Retinal pigment epithelial cell (primary cell): ENCODE results near the gene CAB39L.
A peak's percentile ranks its signal among the peaks of the same experiment; 100 is the strongest.

Experiments
- DNase-seq: peaks from one replicate; pipeline ENCODE4 v3.0.0-alpha.2; 2010; ENCODE audit warnings: low read depth
- H3K4me3 ChIP-seq: 2 replicates; pipeline ENCODE4 v1.5.1; 2011; ENCODE audit warnings: mild to moderate bottlenecking, low read length, control low read depth, moderate library complexity
- CTCF ChIP-seq: conservative IDR thresholded peaks from 2 replicates; pipeline ENCODE4 v1.5.1; 2011; ENCODE audit warnings: low read depth, low read length, control low read depth, inconsistent platforms

The CAB39L gene

DNA sequence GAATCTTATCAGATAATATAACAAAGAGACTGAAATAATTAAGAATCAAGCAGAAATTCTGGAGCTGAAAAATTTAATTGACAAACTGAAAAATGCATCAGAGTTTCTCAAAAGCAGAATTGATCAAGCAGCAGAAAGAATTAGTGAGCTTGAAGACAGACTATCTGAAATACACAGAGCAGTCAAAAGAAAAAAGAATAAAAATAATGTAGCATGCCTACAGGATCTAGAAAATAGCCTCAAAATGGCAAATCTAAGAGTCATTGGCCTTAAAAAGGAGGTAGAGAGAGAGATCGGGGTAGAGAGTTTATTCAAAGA lies 39.2 kb downstream of the CAB39L start:
- DNase-seq = no peak
- no peak overlapping the region for H3K4me3 ChIP-seq
- TF ChIP-seq CTCF = no peak

GRCh38 chr13:49403996-49404702 lies 39.7 kb downstream of the CAB39L start:
- no peak for TF ChIP-seq CTCF
- no peak overlapping the region for H3K4me3 ChIP-seq
- no peak for DNase-seq

GRCh38 chr13:49400755-49401659 lies 42.9 kb downstream of the CAB39L start:
- no peak for TF ChIP-seq CTCF
- H3K4me3 ChIP-seq = no peak overlapping the region

DNA sequence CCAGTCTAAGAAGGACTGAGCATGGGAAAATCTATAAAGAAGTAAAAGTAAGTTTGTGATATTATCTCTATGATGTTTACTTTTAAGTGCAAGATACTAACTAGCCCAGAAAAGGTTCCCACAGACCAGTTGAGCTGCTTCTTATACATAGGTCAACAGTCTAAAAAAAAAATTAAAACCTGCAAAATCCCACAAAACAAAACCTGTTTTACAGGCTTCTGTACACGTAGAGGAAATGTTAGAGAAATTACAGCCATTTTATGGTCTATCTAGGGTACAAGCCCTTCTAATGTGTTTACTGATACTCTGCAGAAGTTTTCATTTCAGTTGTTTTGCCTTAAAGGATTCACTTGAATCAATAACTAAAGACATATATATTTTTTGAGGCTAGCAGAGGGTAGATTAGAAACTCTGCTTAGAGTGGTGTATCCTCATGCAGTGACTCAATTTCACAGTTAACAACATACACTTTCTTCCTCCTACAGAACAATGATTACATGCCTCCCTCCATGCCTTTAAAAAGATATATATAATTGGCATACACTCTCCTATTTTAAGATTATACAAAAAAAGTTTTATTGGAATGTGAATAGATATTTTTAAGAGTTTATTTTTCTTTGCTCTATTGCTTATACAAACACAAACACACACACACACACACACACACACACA lies 43.9 kb downstream of the CAB39L start:
- no peak overlapping the region for H3K4me3 ChIP-seq
- TF ChIP-seq CTCF = no peak
- DNase-seq = no peak

More at GRCh38 chr13:49400755-49401659, 42.9 kb downstream of the CAB39L start:
- peak; percentile 26 for DNase-seq

DNA sequence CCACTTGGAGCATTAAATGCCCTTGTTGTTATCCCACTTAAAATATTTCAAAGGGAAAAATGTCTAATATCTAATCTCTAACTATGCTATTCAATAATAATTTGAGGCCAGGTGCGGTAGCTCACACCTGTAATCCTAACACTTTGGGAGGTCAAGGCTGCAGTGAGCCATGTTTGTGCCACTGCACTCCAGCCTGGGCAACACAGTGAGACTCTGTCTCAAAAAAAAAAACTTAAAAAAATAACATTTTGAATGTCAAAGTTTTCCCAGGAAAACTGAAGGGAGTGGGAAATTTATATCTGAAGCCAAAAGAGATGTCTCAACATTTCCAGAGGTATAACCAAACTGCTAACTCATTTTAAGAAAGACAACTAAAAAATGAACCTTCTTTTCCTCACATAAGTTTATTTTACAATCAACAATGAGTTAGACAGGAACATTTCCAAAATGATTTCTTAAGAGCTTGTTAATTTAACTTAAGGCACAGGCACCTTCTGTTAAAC lies 47.9 kb downstream of the CAB39L start:
- TF ChIP-seq CTCF = no peak
- H3K4me3 ChIP-seq = no peak overlapping the region
- no peak for DNase-seq

GRCh38 chr13:49395451-49395865 lies 48.4 kb downstream of the CAB39L start:
- TF ChIP-seq CTCF = no peak
- DNase-seq = no peak
- H3K4me3 ChIP-seq = no peak overlapping the region
